Psoas muscle (tissue), 8 donors: ENCODE data around the gene CAD. TPM values are rescaled to one million over a fixed set of nuclear protein-coding genes. Genes with fewer than 3 reads are reported as not detected.
A peak's percentile ranks its signal among the peaks of the same experiment; 100 is the strongest.

ENCODE experiments used
- ATAC-seq, 4 donors: fragments of 200-7000 bp; cut with Tn5 transposase; one replicate each; pipeline ENCODE4 v1.9.1; 2020; ENCODE audit warnings: moderate library complexity in 3 of 4, mild to moderate bottlenecking in 2 of 4
- DNase-seq, 2 donors: peaks; one replicate each; pipeline ENCODE4 v3.0.0-alpha.2; 2020
- H3K27ac ChIP-seq: fragments of 200-600 bp; one replicate; pipeline ENCODE4 v1.8.0; 2022
- H3K27me3 ChIP-seq, 3 donors: fragments of 200-600 bp in 1 of 3; one replicate each; pipeline versions ENCODE4 v1.6.1 to v1.8.0; 2013 to 2022; ENCODE audit warnings: low read length in 2 of 3, mild to moderate bottlenecking in 2 of 3, moderate library complexity in 1 of 3; ENCODE audit not compliant: insufficient read depth in 3 of 3
- H3K36me3 ChIP-seq, 2 donors: fragments of 200-600 bp in 1 of 2; one replicate each; pipeline versions ENCODE4 v1.6.1 to v1.8.0; 2013 to 2022; ENCODE audit warnings: low read depth in 1 of 2, mild to moderate bottlenecking in 1 of 2, moderate library complexity in 1 of 2; ENCODE audit not compliant: insufficient read depth in 1 of 2
- H3K4me1 ChIP-seq: fragments of 200-600 bp; one replicate; pipeline ENCODE4 v1.8.0; 2022
- H3K4me3 ChIP-seq: fragments of 200-600 bp; one replicate; pipeline ENCODE4 v1.8.0; 2022; ENCODE audit warnings: mild to moderate bottlenecking
- H3K9me3 ChIP-seq: fragments of 200-600 bp; one replicate; pipeline ENCODE4 v1.8.0; 2022
- CTCF ChIP-seq: fragments of 200-600 bp; IDR thresholded peaks from one replicate; pipeline ENCODE4 v1.8.0; 2022; ENCODE audit warnings: antibody characterized with exemption
- WGBS, 3 donors: extraction: QIAGEN DNeasy Blood & Tissue Kit; methylation state at CpG; one replicate each; pipeline versions ENCODE4 v1.1.6 to v1.1.7; 2013; 5-methylcytosine and 5-hydroxymethylcytosine counted together
- intact Hi-C, 2 donors: fragments of 100-400 bp; cut with DNase I; formaldehyde crosslinking; loops; one replicate each; pipeline versions ENCODE4 v1.11.0 to v1.14.2; 2022
- polyA plus RNA-seq, 3 donors: library from polyadenylated mRNA; stranded (reverse); fragments of 200-250 nt; gene quantifications; one replicate each; pipeline ENCODE4 v1.2.3, GENCODE V29; 2013
- total RNA-seq, 4 donors: library from RNA; stranded (reverse); fragmentation: NEBNext Ultra II Directional in 2 of 4; extraction: Animal tissue kit (Norgen Biotek cat#: 25700) in 2 of 4; gene quantifications; one replicate each; pipeline versions ENCODE4 v1.2.1 to v1.2.4, GENCODE V29; 2021 to 2023
- donor health status: healthy with polysubstance abuse.
- donor health status: DM: no; HTN: no; CAD: no; lungs with moderate emphysema.
- donor health status: Bipolar disorder and iron deficiency.
- donor health status: healthy.
- donor health status: DM: yes; HTN: yes; CAD: no.
- donor health status: DM: no; HTN: no; CAD: no.
- donor health status: DM: no; HTN: no; CAD: no.
- donor health status: DM: yes; HTN: yes; CAD: no.

CAD gene
- total and polyA plus RNA-seq, 7 donors, result 5.9 to 13.6 (median 8.2) TPM

DNA sequence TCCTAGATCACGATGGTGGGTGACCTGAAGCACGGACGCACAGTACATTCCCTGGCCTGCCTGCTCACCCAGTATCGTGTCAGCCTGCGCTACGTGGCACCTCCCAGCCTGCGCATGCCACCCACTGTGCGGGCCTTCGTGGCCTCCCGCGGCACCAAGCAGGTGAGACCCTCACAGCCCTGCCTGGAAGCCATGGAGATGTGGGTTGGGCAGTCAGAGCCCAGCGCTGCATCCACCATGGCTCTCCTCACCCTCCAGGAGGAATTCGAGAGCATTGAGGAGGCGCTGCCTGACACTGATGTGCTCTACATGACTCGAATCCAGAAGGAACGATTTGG lies 25.4 kb downstream of the CAD start:
- no peak for TF ChIP-seq CTCF
- H3K4me3 ChIP-seq, result no peak overlapping the region
- no peak overlapping the region for H3K27ac ChIP-seq
- no peaks in the 10 kb centered on the region for H3K4me1 ChIP-seq
- H3K36me3 ChIP-seq, result peaks cover 2 to 74% of the 10 kb centered on the region in 2 donors
- 96 to 98% (median 98%) methylated on average over 16 of the region's 16 CpGs for WGBS, 3 donors
- intact Hi-C loops, result no loop called here
- H3K9me3 ChIP-seq, result no peaks in the 10 kb centered on the region
- ATAC-seq, result no peak
- H3K27me3 ChIP-seq, result no peaks in the 10 kb centered on the region
- no peak for DNase-seq

DNA sequence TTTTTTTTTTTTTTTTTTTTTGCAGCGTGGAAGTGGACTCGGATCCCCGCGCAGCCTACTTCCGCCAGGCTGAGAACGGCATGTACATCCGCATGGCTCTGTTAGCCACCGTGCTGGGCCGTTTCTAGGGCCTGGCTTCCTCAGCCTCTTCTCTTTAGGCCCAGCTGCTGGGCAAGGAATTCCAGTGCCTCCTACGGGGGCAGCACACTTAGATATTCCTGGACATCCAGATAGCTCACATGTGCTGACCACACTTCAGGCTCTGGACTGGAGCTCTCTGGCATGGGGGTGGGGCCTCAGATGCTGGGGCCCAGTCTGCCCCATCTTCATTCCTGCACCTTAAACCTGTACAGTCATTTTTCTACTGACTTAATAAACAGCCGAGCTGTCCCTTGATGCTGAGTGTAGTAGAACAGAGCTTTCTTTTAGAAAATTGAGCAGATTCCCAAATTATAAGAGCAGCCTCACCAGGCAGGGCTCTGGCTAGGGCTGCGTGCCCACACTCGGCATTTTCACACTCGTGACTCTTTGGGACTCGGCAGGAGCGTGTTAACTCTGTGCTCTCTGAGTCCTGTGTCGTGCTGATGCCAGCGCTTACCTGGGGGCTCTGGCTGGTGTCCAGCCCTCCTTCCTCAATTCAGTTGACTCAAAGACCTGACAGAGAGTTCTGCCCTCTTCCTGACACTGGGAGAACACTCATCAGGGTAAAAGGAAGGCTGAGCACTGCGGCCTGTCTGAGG lies 26.4 kb downstream of the CAD start:
- Histone ChIP-seq H3K27me3 (no peaks in the 10 kb centered on the region), H3K27ac (no peak overlapping the region), H3K36me3 (peaks cover 0 to 64% of the 10 kb centered on the region in 2 donors), H3K4me1 (no peaks in the 10 kb centered on the region), H3K9me3 (no peaks in the 10 kb centered on the region), H3K4me3 (no peak overlapping the region)
- intact Hi-C loops, result no loop called here
- DNase-seq (peak in 1 of 2 donors; percentile 29), ATAC-seq (no peak)
- WGBS, 3 donors, result 82 to 87% (median 82%) methylated on average over 14 to 19 of the region's 19 CpGs
- no peak for TF ChIP-seq CTCF

- no peaks in the 10 kb centered on the region for H3K9me3 ChIP-seq
- peaks cover 0 to 49% of the 10 kb centered on the region in 2 donors for H3K36me3 ChIP-seq
- DNase-seq, result no peak
- H3K27ac ChIP-seq, result no peak overlapping the region
- no peak for ATAC-seq
- no peaks in the 10 kb centered on the region for H3K27me3 ChIP-seq
- H3K4me3 ChIP-seq, result no peak overlapping the region
- no peak for TF ChIP-seq CTCF
- 64 to 75% (median 74%) methylated on average over 10 of the region's 10 CpGs for WGBS, 3 donors
- intact Hi-C loops, result no loop called here
- H3K4me1 ChIP-seq, result peaks cover 3% of the 10 kb centered on the region
Observed at GRCh38 chr2:27245116-27245515, 27.9 kb downstream of the CAD start.

DNA sequence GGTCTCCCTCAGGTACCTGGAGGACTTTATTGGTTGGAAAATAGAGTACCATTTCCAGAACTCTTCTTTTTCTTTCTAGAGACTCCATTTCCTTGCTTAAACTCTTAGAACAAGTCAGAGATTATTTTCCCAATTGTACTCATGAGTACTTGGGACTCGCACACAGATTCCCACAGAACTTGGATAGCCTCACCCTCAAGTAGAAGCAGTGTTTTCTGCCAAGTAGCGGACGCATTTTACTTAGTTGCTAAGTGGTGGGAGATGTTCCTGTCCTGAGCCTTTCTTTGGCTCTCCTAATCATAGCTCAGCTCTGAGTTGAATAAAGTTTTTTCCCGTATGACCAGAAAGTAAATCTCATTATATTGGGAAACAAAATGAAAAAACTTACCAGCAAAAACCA lies 28.5 kb downstream of the CAD start:
- no peaks in the 10 kb centered on the region for H3K9me3 ChIP-seq
- peaks cover 7% of the 10 kb centered on the region for H3K4me1 ChIP-seq
- peaks cover 0 to 44% of the 10 kb centered on the region in 2 donors for H3K36me3 ChIP-seq
- H3K27ac ChIP-seq, result no peak overlapping the region
- no peak for TF ChIP-seq CTCF
- ATAC-seq (no peak), DNase-seq (no peak)
- H3K4me3 ChIP-seq, result no peak overlapping the region
- H3K27me3 ChIP-seq, result no peaks in the 10 kb centered on the region
- 67 to 77% (median 75%) methylated on average over 4 of the region's 4 CpGs for WGBS, 3 donors
- intact Hi-C loops, result no loop called here

DNA sequence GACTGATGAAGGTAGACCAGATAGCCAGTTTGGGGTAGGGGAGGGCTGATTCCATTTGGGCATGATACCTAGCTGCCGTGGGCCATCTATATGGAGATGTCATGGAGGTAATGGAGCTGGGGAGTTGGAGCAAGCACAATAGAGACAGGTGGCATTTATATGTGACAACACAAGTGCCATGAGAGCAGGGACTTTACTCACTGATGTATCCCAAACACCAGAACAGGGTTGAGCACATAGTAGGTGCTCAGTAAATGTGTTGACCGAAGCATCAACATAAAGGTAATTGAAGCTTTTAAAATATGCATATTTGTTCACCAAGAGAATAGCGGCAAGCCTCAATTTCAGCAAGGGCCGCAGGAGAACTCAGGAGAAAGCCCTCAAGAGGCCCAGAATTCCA lies 30.7 kb downstream of the CAD start:
- Histone ChIP-seq H3K27ac (no peak overlapping the region), H3K36me3 (peaks cover 0 to 21% of the 10 kb centered on the region in 2 donors), H3K4me1 (peaks cover 7% of the 10 kb centered on the region), H3K4me3 (no peak overlapping the region), H3K27me3 (no peaks in the 10 kb centered on the region), H3K9me3 (no peaks in the 10 kb centered on the region)
- no peak for TF ChIP-seq CTCF
- intact Hi-C loops, result no loop called here
- ATAC-seq (no peak), DNase-seq (no peak)
- 59 to 76% (median 71%) methylated on average over 4 of the region's 4 CpGs for WGBS, 3 donors
